ENCODE data around the gene EEPD1.

Gene EEPD1

DNA sequence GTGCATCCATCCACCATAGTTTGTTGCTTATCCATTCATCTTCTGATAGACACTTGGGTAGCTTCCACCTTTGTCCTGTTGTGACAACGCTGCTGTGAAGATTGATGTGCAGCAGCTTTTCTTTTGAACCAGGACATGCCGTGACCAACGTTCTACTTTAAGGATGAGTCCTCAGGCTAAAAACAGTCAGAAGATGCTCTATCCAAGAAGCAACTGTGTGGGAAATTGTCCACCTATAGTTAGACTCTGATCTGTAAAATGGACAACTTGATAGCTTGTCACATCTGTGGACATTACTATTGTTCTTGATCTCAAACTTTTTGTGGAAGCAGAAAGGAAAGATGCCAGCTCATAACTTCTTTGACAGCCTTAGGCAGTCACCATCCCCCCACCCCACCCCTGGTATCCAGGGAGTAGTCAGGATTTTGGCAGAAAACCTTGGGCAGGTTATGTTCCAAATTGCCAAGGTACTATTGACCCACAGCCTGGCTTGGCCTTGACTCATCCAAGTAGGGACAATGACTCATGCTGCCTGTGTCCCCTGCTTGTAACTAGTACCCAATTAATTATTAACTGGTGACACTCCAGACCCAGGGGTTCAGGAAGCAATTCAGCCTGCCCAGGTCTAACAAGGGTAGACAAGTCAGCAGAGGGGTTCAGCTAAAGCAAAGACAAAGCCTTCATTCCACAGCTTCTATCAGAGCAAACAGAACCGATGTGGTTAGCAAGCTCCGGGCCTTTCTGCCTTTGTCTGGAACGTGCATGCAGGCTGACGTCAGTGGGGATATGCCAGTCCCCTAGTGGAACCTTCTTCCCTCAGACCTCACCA, 137.0 kb downstream of the EEPD1 start:
- Histone ChIP-seq H3K9me3 (ENCODE audit: control insufficient read depth, low read length) (no peaks in the 10 kb centered on the region), H3K9ac (ENCODE audit: low read length) (no peak overlapping the region), H3K36me3 (ENCODE audit: control insufficient read depth, insufficient read depth, low read length, severe bottlenecking) (peaks cover 33% of the 10 kb centered on the region), H3K4me1 (ENCODE audit: control insufficient read depth, insufficient read depth, low read length) (peaks cover 30% of the 10 kb centered on the region), H3K4me3 (ENCODE audit: low read length) (no peak overlapping the region), H3K27me3 (replicated peaks; ENCODE audit: control insufficient read depth, insufficient read depth, low read length) (no peaks in the 10 kb centered on the region)
- no peak for DNase-seq (ENCODE audit: low read depth)

DNA sequence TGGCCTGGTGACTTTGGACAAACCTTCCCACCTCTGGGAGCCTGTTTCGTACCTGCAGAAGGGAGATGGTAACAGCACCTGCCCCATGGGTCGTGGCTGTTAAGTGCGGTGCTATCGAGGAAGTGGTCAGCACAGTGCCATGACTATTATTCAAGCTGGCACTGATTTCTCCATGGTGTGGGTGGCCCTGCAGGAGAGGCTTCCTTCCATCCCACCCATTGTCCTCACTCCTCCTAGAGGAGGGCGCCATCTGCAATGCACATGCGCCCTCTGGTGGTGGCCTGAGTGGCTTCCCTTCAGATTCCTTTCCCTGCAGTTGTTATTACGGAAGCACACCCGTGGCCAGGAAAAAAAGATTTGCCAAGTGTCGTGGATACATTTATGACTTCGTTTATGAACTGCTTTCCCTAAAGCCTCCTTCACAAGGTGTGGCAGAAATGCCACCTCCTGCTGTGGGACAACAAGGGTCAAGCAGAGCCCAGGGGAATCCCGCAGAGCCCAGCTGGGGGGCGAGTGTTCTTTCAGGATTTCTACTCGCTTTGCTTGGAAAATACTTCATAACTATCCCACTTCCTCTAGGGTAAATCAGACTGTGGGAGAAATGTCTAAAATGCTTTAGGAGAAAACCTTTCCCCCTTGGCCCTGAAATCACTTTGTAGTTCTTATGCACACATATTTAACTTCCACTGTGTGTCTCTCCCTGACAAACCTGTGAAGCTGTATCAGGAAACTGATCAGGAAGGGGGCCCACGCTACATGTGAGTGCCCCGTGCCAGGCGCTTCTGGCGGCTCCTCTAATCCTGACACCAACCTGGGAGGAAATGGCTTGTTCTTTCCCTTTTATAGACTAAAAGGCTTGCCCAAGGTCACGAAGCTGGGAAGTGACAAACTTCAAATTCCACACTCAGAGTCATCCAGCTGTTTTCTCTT, 138.6 kb downstream of the EEPD1 start:
- H3K36me3 ChIP-seq (ENCODE audit: control insufficient read depth, insufficient read depth, low read length, severe bottlenecking), result peaks cover 33% of the 10 kb centered on the region

DNA sequence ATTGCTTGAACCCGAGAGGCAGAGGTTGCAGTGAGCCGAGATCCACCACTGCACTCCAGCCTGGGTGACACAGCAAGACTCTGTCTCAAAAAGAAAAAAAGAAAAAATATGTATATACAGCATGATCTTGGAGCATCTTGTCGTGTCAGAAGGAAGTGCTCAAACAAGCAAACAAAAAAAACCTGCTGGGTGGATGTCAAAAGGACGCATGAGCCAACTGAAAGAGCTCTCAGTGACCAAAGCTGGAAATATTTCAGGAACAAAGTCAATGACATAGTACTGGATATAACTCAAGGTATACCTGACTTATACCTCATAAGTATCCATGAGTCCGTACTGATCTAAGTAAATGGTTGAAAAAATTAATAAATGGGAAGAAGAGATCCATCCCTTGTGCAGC, 142.0 kb downstream of the EEPD1 start:
- no peaks in the 10 kb centered on the region for H3K27me3 ChIP-seq (replicated peaks; ENCODE audit: control insufficient read depth, insufficient read depth, low read length)
- H3K36me3 ChIP-seq (ENCODE audit: control insufficient read depth, insufficient read depth, low read length, severe bottlenecking), result peaks cover 32% of the 10 kb centered on the region
- no peak overlapping the region for H3K9ac ChIP-seq (ENCODE audit: low read length)
- H3K4me1 ChIP-seq (ENCODE audit: control insufficient read depth, insufficient read depth, low read length), result peaks cover 24% of the 10 kb centered on the region
- no peaks in the 10 kb centered on the region for H3K9me3 ChIP-seq (ENCODE audit: control insufficient read depth, low read length)
- no peak for DNase-seq (ENCODE audit: low read depth)
- no peak overlapping the region for H3K4me3 ChIP-seq (ENCODE audit: low read length)

More for the DNA sequence above, 138.6 kb downstream of the EEPD1 start:
- H3K4me3 ChIP-seq (ENCODE audit: low read length), result peak overlapping the region; percentile 64
- no peaks in the 10 kb centered on the region for H3K9me3 ChIP-seq (ENCODE audit: control insufficient read depth, low read length)
- DNase-seq (ENCODE audit: low read depth), result peak; percentile 96
- H3K9ac ChIP-seq (ENCODE audit: low read length), result peak overlapping the region; percentile 85
- no peaks in the 10 kb centered on the region for H3K27me3 ChIP-seq (replicated peaks; ENCODE audit: control insufficient read depth, insufficient read depth, low read length)
- H3K4me1 ChIP-seq (ENCODE audit: control insufficient read depth, insufficient read depth, low read length), result peaks cover 27% of the 10 kb centered on the region

DNA sequence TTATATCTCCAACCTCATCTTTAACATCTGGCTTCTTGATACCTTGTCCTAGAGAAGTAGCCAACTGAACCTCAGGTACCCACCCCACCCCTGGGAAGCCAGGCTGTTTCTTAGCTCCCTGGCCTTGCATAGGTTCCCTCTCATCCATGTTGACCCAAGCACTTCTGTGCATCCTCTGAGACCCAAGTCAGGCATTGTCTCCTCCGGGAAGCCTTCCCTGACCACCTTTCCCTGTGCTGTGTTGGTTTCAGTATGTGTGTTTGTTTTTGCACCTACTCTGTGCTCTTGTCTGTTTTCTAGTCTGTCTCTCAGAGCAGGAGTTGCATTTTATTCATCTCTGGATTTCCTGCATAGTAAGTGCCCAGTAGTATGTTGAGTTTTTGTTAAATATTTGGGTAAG, 143.2 kb downstream of the EEPD1 start:
- DNase-seq (ENCODE audit: low read depth), result no peak
- H3K4me1 ChIP-seq (ENCODE audit: control insufficient read depth, insufficient read depth, low read length), result peaks cover 25% of the 10 kb centered on the region
- no peak overlapping the region for H3K4me3 ChIP-seq (ENCODE audit: low read length)
- H3K27me3 ChIP-seq (replicated peaks; ENCODE audit: control insufficient read depth, insufficient read depth, low read length), result no peaks in the 10 kb centered on the region
- no peaks in the 10 kb centered on the region for H3K9me3 ChIP-seq (ENCODE audit: control insufficient read depth, low read length)
- H3K36me3 ChIP-seq (ENCODE audit: control insufficient read depth, insufficient read depth, low read length, severe bottlenecking), result peaks cover 27% of the 10 kb centered on the region
- H3K9ac ChIP-seq (ENCODE audit: low read length), result no peak overlapping the region

DNA sequence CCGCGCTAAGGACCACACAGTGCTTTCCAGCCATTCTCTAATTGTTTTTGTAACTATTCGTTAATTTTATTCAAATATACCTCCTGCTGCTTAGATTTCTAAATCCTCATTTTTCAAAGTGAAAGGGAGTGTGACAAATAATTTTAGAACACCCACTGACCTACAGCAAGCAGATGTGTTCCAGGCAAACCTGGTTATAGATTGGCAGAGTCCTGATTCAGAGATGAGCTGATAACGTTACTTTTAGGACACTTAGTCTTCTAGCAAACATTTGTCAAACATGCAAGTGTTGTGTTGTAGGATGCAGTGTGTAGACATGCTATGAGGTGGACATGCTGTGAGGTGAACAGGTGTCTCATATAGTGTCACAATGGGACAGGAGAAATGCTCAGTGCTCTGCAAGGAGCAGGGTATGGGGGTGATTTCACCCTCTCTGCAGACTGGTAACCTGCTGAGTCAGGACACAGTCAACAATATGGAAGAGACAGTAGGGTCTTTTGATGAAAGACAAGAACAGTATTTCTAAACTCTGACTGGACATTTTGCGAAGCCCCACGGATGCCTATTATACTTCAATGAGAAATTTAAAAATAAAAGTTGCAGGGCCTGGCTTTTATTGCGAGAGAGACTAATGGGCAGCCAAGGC, 144.4 kb downstream of the EEPD1 start:
- H3K27me3 ChIP-seq (replicated peaks; ENCODE audit: control insufficient read depth, insufficient read depth, low read length), result no peaks in the 10 kb centered on the region
- no peak for DNase-seq (ENCODE audit: low read depth)
- H3K4me3 ChIP-seq (ENCODE audit: low read length), result no peak overlapping the region
- peaks cover 26% of the 10 kb centered on the region for H3K36me3 ChIP-seq (ENCODE audit: control insufficient read depth, insufficient read depth, low read length, severe bottlenecking)
- no peaks in the 10 kb centered on the region for H3K9me3 ChIP-seq (ENCODE audit: control insufficient read depth, low read length)
- peaks cover 27% of the 10 kb centered on the region for H3K4me1 ChIP-seq (ENCODE audit: control insufficient read depth, insufficient read depth, low read length)
- H3K9ac ChIP-seq (ENCODE audit: low read length), result no peak overlapping the region

DNA sequence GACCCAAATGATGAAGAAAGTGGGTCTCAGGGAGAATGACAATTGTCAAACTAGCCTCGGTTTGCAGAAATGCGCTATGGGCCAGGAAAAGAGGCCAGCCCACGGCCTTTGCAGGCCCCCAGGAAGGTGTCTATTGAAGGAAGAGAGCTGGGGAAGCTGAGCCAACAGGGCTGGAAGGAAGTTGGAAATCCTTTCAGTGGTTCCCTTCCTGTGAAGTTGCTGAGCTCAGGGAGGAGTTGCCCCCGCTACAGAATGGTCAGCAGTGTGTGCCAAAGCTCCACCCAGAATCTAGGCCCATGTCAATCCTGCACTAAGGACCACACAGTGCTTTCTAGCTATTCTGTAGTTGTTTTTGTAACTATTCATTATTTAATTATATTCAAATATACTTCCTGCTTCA, 145.1 kb downstream of the EEPD1 start:
- peaks cover 30% of the 10 kb centered on the region for H3K4me1 ChIP-seq (ENCODE audit: control insufficient read depth, insufficient read depth, low read length)
- no peaks in the 10 kb centered on the region for H3K9me3 ChIP-seq (ENCODE audit: control insufficient read depth, low read length)
- no peak overlapping the region for H3K9ac ChIP-seq (ENCODE audit: low read length)
- H3K4me3 ChIP-seq (ENCODE audit: low read length), result no peak overlapping the region
- no peak for DNase-seq (ENCODE audit: low read depth)
- H3K27me3 ChIP-seq (replicated peaks; ENCODE audit: control insufficient read depth, insufficient read depth, low read length), result no peaks in the 10 kb centered on the region
- peaks cover 26% of the 10 kb centered on the region for H3K36me3 ChIP-seq (ENCODE audit: control insufficient read depth, insufficient read depth, low read length, severe bottlenecking)

DNA sequence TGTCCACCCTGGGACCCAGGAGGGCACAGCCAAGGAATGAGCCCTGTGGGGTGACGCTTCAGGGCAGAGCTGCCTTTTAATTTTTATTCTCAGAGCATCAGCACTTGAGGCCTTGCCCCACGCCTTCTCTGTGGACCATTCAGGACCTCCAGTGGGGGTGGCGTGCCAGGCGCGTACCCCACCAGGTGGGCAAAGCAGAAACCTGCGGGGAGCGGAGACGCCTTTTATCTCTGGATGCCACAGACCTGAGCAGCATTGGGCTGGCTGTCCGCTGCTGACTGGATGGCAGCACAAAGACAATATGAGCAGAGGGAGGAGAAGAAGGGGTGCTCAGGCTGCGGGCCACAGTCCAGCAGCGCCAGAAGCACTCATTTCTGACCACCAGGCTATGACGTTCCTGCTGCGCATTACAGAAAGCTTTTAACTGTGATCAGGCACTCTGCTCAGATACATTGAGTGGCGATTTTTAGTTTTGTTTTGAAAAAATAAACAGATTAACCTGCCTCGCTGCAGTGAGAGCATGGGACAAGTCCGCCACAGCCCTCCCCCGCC, 146.2 kb downstream of the EEPD1 start:
- no peak overlapping the region for H3K9ac ChIP-seq (ENCODE audit: low read length)
- H3K27me3 ChIP-seq (replicated peaks; ENCODE audit: control insufficient read depth, insufficient read depth, low read length), result no peaks in the 10 kb centered on the region
- H3K36me3 ChIP-seq (ENCODE audit: control insufficient read depth, insufficient read depth, low read length, severe bottlenecking), result peaks cover 26% of the 10 kb centered on the region
- no peak overlapping the region for H3K4me3 ChIP-seq (ENCODE audit: low read length)
- peaks cover 40% of the 10 kb centered on the region for H3K4me1 ChIP-seq (ENCODE audit: control insufficient read depth, insufficient read depth, low read length)
- no peak for DNase-seq (ENCODE audit: low read depth)
- H3K9me3 ChIP-seq (ENCODE audit: control insufficient read depth, low read length), result no peaks in the 10 kb centered on the region

DNA sequence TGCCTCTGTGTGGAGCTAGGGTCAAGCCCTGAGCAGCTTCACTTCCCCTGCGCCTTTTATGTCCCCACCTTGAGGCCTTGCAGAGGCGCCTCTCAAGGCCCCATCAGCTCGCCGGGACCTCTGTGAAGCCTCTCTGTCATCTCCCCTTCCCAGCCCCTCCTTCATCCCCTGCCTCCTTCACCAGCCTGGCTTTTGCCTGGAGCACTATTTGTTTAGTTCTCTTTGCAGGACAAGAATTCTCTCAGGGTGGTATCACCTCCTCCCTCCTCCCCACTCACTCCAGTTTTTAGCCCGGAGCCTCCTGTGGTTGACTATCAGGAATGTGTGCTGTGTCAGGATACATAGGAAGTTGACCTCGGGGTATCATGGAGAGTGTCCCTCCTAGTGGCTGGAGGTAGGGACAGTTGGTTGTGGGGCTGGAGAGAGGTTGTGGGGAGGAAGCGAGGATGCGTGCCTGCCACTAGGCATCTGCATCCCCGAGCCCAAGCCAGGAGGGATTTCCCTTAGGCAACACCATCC, 146.8 kb downstream of the EEPD1 start:
- no peak for DNase-seq (ENCODE audit: low read depth)
- Histone ChIP-seq H3K9ac (ENCODE audit: low read length) (no peak overlapping the region), H3K4me3 (ENCODE audit: low read length) (no peak overlapping the region), H3K9me3 (ENCODE audit: control insufficient read depth, low read length) (no peaks in the 10 kb centered on the region), H3K4me1 (ENCODE audit: control insufficient read depth, insufficient read depth, low read length) (peaks cover 44% of the 10 kb centered on the region), H3K36me3 (ENCODE audit: control insufficient read depth, insufficient read depth, low read length, severe bottlenecking) (peaks cover 26% of the 10 kb centered on the region), H3K27me3 (replicated peaks; ENCODE audit: control insufficient read depth, insufficient read depth, low read length) (no peaks in the 10 kb centered on the region)

DNA sequence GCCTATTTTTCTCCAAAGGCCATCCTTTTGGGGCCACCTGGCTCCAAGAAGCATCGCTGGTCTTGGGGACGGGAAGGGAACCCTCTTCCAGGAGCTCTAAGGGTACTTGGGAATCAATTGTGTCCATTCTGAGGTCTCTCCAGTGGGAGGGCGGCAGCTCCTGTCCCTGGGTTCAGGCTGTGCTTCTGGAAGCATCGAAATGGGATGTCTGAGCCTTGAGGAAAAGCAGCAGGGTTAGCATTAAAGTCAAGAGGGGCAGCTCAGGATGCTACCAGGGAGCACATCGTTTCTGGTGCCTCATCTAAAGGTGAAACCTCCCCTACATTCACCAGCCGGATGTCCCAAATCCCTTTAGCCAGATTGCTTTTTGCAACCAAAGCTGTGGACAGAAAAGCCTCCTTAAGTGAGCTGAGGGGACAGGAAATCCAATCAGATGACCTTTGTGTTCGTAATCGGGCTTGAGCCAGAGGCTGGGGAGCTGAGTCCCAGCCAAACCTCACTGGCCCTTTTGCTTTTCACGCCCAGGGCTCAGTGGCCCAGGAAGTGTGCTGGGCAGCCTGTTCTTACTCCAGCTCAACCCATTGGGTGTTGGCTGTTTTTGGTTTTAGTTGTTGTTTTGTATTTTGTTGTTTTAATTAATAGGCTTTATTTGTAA, 147.8 kb downstream of the EEPD1 start:
- no peaks in the 10 kb centered on the region for H3K9me3 ChIP-seq (ENCODE audit: control insufficient read depth, low read length)
- H3K27me3 ChIP-seq (replicated peaks; ENCODE audit: control insufficient read depth, insufficient read depth, low read length), result no peaks in the 10 kb centered on the region
- H3K9ac ChIP-seq (ENCODE audit: low read length), result peak overlapping the region; percentile 6
- peaks cover 26% of the 10 kb centered on the region for H3K36me3 ChIP-seq (ENCODE audit: control insufficient read depth, insufficient read depth, low read length, severe bottlenecking)
- peaks cover 44% of the 10 kb centered on the region for H3K4me1 ChIP-seq (ENCODE audit: control insufficient read depth, insufficient read depth, low read length)
- no peak for DNase-seq (ENCODE audit: low read depth)
- no peak overlapping the region for H3K4me3 ChIP-seq (ENCODE audit: low read length)

DNA sequence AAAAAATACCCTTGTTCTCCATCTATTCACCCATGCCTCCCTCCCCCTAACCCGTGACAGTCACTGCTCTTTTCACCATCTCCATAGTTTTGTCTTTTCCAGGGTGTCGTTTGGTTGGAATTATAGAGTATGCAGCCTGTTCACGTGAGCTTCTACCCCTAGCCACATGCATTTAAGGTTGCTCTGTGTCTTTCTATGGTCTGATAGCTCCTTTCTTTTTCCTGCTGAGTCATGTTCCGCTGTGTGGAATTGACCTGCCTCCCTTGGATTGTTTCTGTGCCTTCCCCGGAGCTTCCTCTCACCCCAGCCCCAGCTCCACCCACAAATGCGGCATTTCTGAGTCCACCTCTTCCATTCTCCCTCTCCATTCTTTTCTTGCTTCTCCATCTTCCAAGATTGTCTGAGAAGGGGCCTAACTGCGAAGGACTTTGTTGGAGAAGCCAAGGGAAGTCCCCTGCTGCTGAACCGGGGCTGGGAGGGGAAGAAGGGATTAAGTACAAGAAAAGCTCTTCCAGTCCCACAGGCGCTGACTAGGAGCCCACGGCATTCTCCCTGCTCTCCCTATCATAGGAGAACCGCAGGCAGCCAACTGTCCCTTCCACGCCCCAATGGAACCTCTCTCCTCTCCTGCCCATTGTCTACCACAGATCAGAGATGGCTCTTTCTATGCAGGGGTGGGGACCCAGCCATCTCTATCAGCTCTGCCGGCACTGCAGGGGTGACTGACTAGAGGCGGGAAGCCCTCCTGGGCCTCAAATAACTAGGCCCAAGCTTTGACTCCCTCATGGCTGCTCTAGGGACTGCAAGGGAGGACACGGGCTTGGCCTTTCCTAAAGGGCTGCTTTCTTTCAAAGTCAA, 149.1 kb downstream of the EEPD1 start:
- no peak overlapping the region for H3K4me3 ChIP-seq (ENCODE audit: low read length)
- peaks cover 56% of the 10 kb centered on the region for H3K4me1 ChIP-seq (ENCODE audit: control insufficient read depth, insufficient read depth, low read length)
- H3K36me3 ChIP-seq (ENCODE audit: control insufficient read depth, insufficient read depth, low read length, severe bottlenecking), result peaks cover 25% of the 10 kb centered on the region
- no peak overlapping the region for H3K9ac ChIP-seq (ENCODE audit: low read length)
- no peaks in the 10 kb centered on the region for H3K27me3 ChIP-seq (replicated peaks; ENCODE audit: control insufficient read depth, insufficient read depth, low read length)
- no peak for DNase-seq (ENCODE audit: low read depth)
- no peaks in the 10 kb centered on the region for H3K9me3 ChIP-seq (ENCODE audit: control insufficient read depth, low read length)
